ENCODE results near the gene ENDOD1. TPM values are rescaled to one million over a fixed set of nuclear protein-coding genes. Genes with fewer than 3 reads are reported as not detected.

ENDOD1 gene
- polyA plus RNA-seq, 3 donors: 1.3 to 3.4 (median 3.2) TPM

DNA sequence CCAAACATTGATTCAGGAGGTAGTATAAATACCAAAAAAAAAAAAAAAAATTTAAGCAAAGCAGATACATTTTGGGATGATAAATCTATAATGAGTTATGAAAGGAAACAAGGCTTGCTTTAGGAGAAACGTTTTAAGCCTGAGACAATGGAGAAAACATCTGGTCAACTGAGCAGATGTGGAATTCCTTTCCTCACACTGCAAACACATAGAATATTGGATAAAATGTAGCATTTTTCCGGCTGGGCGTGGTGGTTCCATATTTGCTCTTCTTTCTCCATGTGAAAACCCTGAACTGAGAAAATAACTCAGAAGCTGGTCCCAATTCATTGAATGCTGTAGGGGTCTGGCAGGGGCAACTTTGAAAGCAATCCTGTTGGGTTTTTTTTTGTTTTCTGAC, 33.9 kb downstream of the ENDOD1 start:
- H3K4me1 Mint-ChIP-seq: peaks cover 2% of the 10 kb centered on the region
- no peaks in the 10 kb centered on the region for H3K27me3 ChIP-seq (ENCODE audit: control insufficient read depth in 2 of 2, insufficient read depth in 2 of 2, low read length in 2 of 2)
- peaks cover 0 to 2% of the 10 kb centered on the region in 2 donors for H3K36me3 Mint-ChIP-seq
- H3K9me3 ChIP-seq (replicated peaks in 1 of 2; ENCODE audit: control insufficient read depth in 1 of 2, insufficient read depth in 1 of 2, low read length in 2 of 2): no peaks in the 10 kb centered on the region
- peaks cover 0 to 1% (median 0%) of the 10 kb centered on the region in 3 donors for H3K27me3 Mint-ChIP-seq (ENCODE audit: low read depth in 3 of 3)
- H3K79me2 ChIP-seq (ENCODE audit: insufficient read depth, low read length): no peaks in the 10 kb centered on the region
- H3K4me1 ChIP-seq (ENCODE audit: control insufficient read depth in 1 of 2, insufficient read depth in 2 of 2, low read length in 2 of 2): no peaks in the 10 kb centered on the region
- no peak overlapping the region for H3K27ac ChIP-seq (ENCODE audit: low read depth in 1 of 2, low read length in 2 of 2)
- no peak overlapping the region for H3K4me2 ChIP-seq (replicated peaks; ENCODE audit: extremely low read depth, low read length, poor library complexity, severe bottlenecking)
- H4K20me1 ChIP-seq (ENCODE audit: insufficient read depth, low read length): no peaks in the 10 kb centered on the region
- H2AFZ ChIP-seq (ENCODE audit: insufficient read depth, low read depth, low read length, poor library complexity, severe bottlenecking): no peak overlapping the region
- H3K36me3 ChIP-seq (replicated peaks in 1 of 2; ENCODE audit: control insufficient read depth in 1 of 2, insufficient read depth in 2 of 2, low read length in 2 of 2): no peaks in the 10 kb centered on the region
- no peak for TF ChIP-seq CTCF (IDR thresholded peaks at IDR 0.05)
- H3K4me3 Mint-ChIP-seq: no peak overlapping the region
- intact Hi-C loops (cut with micrococcal nuclease): no loop called here
- H3K27ac Mint-ChIP-seq: no peak overlapping the region
- peaks cover 0 to 3% (median 0%) of the 10 kb centered on the region in 7 donors for H3K9me3 Mint-ChIP-seq
- DNase-seq: no peak
- 100% methylated on average over 2 of the region's 3 CpGs for WGBS (ENCODE audit: insufficient coverage)
- H3K9ac ChIP-seq (ENCODE audit: insufficient read depth, low read length, poor library complexity, severe bottlenecking): no peak overlapping the region
- H3K4me3 ChIP-seq (replicated peaks in 1 of 3; ENCODE audit: low read depth in 2 of 3, low read length in 3 of 3): no peak overlapping the region

DNA sequence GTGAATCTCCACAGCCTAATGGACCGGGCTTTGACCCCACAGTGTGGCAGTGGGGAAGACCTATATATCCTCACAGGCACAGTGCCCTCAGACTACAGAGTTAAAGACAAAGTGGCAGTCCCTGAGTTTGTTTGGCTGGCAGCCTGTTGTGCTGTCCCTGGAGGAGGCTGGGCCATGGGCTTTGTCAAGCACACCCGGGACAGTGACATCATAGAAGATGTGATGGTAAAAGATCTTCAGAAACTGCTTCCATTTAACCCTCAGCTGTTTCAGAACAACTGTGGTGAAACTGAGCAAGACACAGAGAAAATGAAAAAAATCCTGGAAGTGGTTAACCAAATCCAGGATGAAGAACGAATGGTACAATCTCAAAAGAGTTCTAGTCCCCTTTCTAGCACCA, 39.0 kb downstream of the ENDOD1 start:
- no peak for TF ChIP-seq CTCF (IDR thresholded peaks at IDR 0.05)
- peaks cover 0 to 4% of the 10 kb centered on the region in 2 donors for H3K36me3 Mint-ChIP-seq
- no peak overlapping the region for H3K27ac Mint-ChIP-seq

More for the DNA sequence above, 39.0 kb downstream of the ENDOD1 start:
- H3K4me3 Mint-ChIP-seq: no peak overlapping the region
- no peak overlapping the region for H3K4me3 ChIP-seq (replicated peaks in 1 of 3; ENCODE audit: low read depth in 2 of 3, low read length in 3 of 3)
- intact Hi-C loops (cut with micrococcal nuclease): no loop called here
- peaks cover 0 to 1% (median 0%) of the 10 kb centered on the region in 3 donors for H3K27me3 Mint-ChIP-seq (ENCODE audit: low read depth in 3 of 3)
- no peak overlapping the region for H3K9ac ChIP-seq (ENCODE audit: insufficient read depth, low read length, poor library complexity, severe bottlenecking)
- no peaks in the 10 kb centered on the region for H3K79me2 ChIP-seq (ENCODE audit: insufficient read depth, low read length)
- no peaks in the 10 kb centered on the region for H4K20me1 ChIP-seq (ENCODE audit: insufficient read depth, low read length)
- H3K27ac ChIP-seq (ENCODE audit: low read depth in 1 of 2, low read length in 2 of 2): no peak overlapping the region
- H3K4me2 ChIP-seq (replicated peaks; ENCODE audit: extremely low read depth, low read length, poor library complexity, severe bottlenecking): no peak overlapping the region
- H3K36me3 ChIP-seq (replicated peaks in 1 of 2; ENCODE audit: control insufficient read depth in 1 of 2, insufficient read depth in 2 of 2, low read length in 2 of 2): no peaks in the 10 kb centered on the region
- no peak overlapping the region for H2AFZ ChIP-seq (ENCODE audit: insufficient read depth, low read depth, low read length, poor library complexity, severe bottlenecking)
- H3K4me1 Mint-ChIP-seq: peaks cover 6% of the 10 kb centered on the region
- H3K9me3 ChIP-seq (replicated peaks in 1 of 2; ENCODE audit: control insufficient read depth in 1 of 2, insufficient read depth in 1 of 2, low read length in 2 of 2): no peaks in the 10 kb centered on the region
- peaks cover 0 to 3% (median 0%) of the 10 kb centered on the region in 7 donors for H3K9me3 Mint-ChIP-seq
- no peak for DNase-seq
- H3K27me3 ChIP-seq (ENCODE audit: control insufficient read depth in 2 of 2, insufficient read depth in 2 of 2, low read length in 2 of 2): no peaks in the 10 kb centered on the region
- no peaks in the 10 kb centered on the region for H3K4me1 ChIP-seq (ENCODE audit: control insufficient read depth in 1 of 2, insufficient read depth in 2 of 2, low read length in 2 of 2)
- WGBS (ENCODE audit: insufficient coverage): no CpG with 5 or more reads among the region's 3 CpGs

Data from CD14-positive monocyte (primary cell).